ENCODE data around the gene COL6A1.
"Not testable (repeated sequence)": the region's sequence is repeated elsewhere in the genome, so short reads cannot be mapped to it uniquely, and the experiment has no call there.

Gene COL6A1

DNA sequence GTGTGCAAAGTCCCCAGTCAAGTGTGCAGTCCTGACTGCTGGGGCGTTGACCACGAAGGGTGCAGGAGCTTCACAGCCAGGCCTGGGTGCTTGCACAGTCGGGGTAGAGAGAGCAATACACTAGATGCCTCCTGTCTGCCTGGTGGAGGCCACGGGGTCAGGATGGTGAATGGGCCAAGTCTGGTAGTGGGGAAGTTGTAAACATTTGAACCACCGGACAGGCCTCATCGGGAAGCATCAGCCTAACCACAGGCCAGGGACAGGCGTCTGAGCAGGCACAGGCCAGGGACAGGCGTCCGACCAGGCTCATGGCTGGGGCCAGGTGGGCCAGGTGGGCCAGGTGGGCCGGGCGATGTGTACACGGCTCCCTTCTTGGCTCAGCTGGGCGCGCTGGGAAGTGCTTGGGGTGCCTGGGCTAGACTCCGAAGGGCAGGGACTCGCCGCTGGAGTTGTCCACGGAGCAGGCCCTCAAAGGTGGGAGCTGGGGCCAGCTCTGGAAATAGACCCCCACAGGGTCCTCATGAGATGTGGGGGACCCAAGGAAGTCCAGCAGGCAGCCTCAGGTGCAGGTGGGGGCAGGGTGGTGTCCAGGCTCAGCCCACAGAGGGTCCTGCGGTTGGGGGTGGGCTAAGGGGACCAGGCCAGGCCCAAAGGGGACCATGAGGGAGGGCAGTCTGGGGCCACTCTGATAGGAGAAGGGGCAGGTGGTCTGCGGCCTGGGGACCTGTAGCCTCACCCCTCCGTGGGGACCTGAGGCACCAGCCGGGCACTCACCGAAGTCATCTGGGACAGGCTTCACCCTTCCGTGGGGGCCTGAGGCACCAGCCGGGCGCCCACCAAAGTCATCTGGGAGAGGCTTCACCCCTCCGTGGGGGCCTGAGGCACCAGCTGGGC is 15.0 kb downstream of the COL6A1 start:
- no peak for DNase-seq

DNA sequence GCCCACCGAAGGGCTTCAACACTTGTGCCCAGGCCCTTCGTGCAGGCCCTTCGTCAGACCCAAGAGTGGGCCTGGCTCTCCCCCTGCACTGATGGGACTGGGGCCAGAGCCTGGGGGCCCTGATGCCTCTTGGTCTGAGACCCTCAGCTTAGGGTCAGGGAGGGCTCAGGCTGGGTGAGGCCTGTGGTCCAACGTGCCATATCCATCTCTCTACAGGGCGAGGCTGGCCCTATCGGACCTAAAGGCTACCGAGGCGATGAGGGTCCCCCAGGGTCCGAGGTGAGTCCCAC is 15.6 kb downstream of the COL6A1 start:
- DNase-seq: no peak

DNA sequence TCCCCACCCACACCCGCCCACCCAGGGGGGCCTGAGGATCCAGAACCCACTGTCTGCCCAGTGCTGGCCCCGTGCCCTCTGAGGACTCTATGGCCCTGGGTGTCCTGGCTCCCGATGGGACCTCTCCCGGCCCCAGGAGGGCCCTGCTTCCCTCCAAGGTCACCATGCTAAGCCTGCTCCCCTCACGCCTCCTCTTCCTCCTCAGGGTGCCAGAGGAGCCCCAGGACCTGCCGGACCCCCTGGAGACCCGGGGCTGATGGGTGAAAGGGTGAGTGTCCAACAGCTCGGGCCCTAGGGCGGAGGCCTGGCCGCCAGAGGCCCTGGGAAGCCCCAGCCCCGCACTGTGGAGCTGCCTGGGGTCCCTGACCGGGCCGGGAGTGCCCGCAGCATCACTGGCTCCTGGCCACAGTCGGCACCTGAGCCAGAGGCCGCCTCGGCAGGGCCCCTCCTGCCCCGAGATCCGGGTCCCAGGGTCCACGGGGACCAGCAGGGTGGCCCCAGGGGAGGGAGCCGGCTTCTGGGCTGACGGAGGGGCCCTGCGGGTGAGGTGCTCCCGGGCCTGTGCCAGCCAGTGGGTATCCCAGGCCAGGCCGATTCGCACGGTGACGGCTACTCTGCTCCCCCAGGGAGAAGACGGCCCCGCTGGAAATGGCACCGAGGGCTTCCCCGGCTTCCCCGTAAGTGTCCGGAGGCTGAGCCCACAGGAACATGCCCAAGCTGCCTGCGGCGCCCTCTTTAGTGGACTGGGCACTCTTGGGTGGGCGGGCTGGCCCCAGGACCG is 16.1 kb downstream of the COL6A1 start:
- no peak for DNase-seq

DNA sequence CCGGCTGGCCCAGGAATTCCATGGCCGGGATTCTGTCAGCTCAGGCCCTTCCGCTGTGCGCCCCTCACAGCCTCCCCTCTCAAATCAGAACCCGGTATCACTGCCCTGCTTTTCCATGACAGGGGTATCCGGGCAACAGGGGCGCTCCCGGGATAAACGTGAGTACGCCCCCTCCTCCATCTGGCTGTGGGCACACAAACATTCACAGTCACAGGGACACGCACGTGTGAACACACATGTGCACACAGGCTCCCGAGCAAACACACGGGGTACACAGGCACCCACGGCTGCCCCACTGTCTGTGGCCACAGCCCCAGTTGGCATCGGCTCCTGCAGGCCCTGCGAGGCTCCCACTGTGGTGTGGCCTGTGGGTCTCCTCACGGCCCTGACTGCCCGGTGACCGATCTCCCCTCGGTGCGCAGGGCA is 16.7 kb downstream of the COL6A1 start:
- DNase-seq: no peak

DNA sequence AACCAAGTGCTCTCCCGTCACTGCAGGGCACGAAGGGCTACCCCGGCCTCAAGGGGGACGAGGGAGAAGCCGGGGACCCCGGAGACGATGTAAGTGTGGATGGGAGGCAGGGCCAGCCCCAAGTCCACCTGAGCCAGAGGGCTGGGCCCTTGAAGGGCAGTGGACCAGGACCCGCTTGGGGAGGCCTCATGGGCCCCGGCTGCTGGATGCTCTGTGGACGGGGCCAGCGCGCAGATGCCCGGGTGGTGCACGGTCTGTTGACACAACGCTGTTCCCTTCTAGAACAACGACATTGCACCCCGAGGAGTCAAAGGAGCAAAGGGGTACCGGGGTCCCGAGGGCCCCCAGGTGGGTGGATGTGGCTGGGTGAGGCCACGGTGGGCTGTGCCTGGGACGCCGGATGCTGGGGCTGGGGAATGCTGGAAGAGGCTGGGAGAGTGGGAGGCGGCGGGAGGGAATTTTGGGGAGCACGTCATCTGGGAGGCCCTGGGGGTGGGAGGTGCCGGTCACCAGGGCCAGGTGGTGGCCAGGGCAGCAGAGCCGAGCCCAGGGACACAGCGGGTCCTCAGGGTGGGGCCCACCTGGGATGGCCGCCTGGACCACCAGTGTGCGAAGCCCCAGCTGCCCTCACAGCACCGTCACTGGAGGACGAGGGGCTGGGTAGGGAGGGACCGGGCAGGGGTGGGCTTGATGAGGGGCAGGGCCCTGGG is 17.5 kb downstream of the COL6A1 start:
- no peak for DNase-seq

DNA sequence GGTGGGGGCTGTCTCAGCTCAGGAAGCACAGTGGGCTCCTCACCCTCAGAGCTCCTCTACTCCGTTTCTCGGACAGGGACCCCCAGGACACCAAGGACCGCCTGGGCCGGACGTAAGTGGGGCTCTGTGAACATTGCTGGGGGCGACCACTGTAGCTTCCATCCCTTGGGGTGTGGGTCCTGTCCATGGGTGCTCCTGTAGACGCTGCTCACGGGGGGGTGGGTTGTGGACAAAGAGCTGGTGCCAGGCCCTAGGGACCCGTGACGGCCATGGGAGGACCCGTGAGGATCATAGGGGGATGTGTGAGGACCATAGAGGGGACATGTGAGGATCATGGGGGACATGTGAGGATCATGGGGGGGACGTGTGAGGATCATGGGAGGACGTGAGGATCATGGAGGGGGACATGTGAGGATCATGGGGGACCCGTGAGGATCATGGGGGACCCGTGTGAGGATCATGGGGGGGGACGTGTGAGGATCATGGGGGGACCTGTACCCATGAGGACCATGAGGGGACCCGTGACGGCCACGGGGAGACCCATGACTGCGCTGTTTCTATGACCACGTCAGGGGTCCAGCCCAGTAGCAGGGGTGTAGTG is 18.1 kb downstream of the COL6A1 start:
- no peak for DNase-seq

DNA sequence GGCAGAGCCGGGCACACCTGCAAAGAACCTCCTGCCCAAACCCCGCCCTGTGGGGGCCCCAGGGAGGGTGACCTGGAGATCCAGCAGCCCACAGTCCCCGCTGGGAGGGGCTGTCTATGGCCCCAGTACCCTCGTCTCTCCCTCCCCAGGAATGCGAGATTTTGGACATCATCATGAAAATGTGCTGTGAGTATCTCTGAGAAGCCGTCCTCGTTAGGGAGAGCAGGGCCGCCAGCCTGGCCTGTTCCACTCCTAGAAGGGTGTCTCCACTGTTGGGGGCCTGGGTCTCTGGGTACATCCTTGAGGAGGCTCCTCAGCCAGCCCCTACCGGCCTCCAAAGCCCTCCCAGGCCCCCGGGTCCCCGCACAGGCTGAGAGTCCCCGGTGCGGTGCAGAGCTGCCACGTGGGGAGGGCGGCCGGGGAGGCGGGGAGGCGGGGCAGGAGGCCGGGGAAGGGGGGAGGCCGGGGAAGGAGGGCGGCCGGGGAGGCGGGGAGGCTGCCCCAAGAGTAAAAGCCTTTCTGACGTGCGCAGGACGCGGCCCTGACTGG is 18.7 kb downstream of the COL6A1 start:
- DNase-seq: no peak

DNA sequence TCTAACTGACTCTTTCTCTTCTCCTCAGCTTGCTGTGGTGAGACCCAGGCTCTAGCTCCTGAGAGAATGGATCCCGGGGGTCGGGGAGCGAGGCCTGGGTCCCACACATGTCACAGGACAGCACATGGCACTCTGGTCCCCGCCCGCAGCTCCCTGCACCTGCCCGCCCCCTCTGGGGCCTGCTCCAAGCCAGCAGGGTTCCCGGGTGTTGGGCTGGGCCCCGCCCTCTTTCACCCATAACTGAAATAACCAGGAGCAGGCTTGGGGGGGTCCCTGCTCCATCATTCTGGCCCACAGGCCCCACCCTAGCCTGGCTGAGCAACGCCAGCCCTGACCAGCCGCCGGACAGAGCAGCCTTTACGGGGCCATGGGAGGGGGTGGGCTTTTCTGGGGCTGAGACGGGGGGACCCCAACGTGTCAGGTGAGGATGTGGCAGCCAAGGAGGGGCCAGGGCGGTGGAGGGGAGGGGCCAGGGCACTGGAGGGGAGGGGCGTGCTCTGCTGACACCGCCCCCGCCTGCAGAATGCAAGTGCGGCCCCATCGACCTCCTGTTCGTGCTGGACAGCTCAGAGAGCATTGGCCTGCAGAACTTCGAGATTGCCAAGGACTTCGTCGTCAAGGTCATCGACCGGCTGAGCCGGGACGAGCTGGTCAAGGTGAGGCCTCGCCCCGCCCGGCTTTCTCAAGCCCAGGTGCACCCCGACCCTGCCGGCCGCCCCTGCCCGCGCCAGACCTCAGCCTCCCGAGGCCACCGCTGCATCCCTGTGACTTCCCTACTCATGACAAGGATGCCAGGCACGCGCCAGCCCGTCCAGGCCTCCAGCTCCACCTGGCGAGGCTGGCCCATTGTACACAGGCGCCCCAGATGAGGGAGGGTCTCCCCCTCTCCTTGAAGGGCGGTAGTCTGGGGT is 19.4 kb downstream of the COL6A1 start:
- DNase-seq: no peak

DNA sequence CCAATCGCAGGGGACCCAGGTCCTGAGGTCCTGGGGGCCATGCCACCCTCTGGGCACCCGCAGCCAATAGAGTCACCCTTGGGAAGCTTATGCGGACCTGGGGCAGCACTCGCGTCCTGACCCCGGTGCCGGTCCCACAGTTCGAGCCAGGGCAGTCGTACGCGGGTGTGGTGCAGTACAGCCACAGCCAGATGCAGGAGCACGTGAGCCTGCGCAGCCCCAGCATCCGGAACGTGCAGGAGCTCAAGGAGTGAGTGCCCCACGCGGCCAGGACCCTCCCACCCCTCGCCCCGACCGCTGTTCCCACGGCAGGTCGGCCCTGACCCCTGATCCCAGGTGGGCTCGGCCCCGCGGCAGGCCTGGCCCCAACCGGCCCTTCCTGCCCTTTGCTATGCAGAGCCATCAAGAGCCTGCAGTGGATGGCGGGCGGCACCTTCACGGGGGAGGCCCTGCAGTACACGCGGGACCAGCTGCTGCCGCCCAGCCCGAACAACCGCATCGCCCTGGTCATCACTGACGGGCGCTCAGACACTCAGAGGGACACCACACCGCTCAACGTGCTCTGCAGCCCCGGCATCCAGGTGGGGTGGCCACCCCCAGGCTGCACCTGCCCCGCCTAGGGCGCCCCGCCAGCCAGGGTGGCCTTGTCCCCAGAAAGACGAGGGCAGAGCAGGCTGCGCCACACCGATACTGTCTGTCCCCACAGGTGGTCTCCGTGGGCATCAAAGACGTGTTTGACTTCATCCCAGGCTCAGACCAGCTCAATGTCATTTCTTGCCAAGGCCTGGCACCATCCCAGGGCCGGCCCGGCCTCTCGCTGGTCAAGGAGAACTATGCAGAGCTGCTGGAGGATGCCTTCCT is 20.5 kb downstream of the COL6A1 start:
- DNase-seq: no peak

DNA sequence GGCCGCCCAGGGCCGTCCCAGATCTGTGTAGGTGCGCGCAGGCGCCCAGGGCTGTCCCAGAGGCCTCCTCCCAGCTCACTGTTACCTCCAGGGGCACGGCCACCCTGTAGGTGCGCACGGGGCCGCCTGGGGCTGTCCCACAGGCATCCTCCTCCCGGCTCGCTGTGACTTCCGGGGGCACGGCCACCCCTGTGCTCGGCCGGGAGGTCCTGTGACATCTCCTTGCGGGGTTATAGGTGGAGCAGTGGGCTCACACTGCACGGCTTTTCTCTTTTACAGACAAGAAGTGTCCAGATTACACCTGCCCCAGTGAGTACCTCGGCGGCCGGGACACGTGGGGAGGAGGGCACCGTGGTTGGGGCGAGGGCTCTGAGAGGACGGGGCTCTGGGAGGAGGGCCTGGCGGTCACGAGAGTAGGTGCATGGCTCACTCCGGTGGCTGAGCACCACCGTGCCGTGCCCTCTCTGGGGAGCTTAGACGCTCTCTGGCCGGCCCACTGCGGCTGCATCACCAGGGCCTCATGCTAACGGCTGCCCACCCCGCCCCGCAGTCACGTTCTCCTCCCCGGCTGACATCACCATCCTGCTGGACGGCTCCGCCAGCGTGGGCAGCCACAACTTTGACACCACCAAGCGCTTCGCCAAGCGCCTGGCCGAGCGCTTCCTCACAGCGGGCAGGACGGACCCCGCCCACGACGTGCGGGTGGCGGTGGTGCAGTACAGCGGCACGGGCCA is 21.4 kb downstream of the COL6A1 start:
- DNase-seq: no peak

DNA sequence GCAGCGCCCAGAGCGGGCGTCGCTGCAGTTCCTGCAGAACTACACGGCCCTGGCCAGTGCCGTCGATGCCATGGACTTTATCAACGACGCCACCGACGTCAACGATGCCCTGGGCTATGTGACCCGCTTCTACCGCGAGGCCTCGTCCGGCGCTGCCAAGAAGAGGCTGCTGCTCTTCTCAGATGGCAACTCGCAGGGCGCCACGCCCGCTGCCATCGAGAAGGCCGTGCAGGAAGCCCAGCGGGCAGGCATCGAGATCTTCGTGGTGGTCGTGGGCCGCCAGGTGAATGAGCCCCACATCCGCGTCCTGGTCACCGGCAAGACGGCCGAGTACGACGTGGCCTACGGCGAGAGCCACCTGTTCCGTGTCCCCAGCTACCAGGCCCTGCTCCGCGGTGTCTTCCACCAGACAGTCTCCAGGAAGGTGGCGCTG is 22.0 kb downstream of the COL6A1 start:
- no peak for DNase-seq

DNA sequence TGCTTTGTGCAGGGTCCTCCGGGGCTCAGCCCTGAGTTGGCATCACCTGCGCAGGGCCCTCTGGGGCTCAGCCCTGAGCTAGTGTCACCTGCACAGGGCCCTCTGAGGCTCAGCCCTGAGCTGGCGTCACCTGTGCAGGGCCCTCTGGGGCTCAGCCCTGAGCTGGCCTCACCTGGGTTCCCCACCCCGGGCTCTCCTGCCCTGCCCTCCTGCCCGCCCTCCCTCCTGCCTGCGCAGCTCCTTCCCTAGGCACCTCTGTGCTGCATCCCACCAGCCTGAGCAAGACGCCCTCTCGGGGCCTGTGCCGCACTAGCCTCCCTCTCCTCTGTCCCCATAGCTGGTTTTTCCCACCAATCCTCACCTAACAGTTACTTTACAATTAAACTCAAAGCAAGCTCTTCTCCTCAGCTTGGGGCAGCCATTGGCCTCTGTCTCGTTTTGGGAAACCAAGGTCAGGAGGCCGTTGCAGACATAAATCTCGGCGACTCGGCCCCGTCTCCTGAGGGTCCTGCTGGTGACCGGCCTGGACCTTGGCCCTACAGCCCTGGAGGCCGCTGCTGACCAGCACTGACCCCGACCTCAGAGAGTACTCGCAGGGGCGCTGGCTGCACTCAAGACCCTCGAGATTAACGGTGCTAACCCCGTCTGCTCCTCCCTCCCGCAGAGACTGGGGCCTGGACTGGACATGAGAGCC is 22.7 kb downstream of the COL6A1 start:
- no peak for DNase-seq

DNA sequence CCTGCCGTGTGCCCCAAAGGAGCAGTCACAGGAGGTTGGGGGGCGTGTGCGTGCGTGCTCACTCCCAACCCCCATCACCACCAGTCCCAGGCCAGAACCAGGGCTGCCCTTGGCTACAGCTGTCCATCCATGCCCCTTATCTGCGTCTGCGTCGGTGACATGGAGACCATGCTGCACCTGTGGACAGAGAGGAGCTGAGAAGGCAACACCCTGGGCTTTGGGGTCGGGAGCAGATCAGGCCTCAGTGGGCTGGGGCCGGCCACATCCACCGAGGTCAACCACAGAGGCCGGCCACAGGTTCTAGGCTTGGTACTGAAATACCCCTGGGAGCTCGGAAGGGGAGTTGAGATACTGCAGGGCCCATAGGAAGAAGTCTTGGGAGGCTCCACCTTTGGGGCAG is 23.5 kb downstream of the COL6A1 start:
- DNase-seq: no peak

DNA sequence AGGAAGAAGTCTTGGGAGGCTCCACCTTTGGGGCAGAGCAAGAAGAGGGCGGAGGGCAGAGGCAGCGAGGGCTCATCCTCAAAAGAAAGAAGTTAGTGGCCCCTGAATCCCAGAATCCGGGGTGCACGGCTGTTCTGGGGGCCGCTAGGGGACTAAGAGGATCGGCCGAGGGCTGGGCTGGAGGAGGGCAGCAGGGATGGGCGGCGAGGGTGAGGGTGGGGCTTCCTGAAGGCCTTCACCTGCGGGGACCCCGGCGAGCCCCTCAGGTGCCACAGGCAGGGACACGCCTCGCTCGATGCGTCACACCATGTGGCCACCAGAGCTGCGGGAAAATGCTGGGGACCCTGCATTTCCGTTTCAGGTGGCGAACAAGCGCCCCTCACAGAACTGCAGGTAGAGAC is 23.9 kb downstream of the COL6A1 start:
- DNase-seq: no peak

DNA sequence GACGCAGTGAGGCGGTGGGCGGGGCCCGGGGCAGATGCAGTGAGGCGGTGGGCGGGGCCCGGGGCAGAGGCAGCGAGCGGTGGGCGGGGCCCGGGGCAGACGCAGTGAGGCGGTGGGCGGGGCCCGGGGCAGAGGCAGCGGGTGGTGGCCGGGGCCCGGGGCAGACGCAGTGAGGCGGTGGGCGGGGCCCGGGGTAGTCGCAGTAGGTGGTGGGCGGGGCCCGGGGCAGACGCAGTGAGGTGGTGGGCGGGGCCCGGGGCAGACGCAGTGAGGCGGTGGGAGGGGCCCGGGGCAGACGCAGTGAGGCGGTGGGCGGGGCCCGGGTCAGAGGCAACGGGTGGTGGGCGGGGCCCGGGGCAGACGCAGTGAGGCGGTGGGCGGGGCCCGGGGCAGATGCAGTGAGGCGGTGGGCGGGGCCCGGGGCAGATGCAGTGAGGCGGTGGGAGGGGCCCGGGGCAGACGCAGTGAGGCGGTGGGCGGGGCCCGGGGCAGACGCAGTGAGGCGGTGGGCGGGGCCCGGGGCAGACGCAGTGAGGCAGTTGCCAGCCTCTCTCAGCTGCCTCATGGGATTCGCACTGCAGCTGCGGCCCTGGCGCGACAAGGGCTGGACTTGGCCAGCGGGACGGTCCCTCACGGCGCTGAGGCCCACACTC is 24.4 kb downstream of the COL6A1 start:
- DNase-seq: not testable (repeated sequence)

DNA sequence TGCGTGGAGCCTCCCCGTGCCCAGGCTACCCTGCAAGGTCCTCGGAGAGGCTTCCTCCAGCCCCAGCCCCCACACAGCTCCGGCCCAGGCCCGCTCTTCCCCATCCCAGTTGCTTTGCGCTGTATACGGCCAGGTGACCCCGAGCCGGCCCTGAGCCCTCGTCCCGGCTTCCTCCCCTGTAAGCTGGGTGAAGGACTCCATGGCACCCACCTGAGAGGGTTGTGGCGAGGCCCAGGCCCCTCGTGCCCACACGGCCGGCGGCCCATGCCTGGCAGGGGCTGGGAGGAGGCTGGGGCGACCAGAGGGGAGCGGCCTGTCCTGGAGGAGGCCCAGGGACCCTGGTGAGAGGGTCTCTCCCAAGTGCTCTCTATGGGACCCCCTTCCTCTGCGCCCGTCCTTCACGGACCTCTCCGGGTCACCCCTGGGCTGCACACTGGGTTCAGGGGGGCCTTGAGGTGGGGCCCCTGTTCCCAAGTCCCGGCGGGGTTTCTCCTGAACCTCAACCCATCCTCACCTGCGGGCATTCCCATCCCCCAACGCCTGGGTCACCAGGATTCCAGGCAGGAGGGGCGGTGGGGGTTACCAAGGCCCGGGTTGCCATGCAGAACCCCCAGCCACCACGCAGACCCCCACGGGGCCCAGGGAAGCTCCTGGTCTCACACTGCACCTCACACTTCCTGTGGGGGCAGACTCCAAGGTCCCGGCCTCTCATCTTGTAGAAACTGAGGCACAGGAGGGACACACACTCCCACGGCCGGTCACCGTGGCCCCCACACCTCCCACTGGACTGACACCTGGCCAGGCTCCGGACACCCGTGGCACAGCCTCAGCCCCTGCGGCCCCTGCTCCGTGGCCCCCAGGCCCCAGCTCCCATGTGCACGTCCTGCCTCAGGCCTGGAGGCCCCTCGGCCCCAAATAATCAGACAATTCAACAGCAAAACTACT is 25.2 kb downstream of the COL6A1 start:
- DNase-seq: no peak

DNA sequence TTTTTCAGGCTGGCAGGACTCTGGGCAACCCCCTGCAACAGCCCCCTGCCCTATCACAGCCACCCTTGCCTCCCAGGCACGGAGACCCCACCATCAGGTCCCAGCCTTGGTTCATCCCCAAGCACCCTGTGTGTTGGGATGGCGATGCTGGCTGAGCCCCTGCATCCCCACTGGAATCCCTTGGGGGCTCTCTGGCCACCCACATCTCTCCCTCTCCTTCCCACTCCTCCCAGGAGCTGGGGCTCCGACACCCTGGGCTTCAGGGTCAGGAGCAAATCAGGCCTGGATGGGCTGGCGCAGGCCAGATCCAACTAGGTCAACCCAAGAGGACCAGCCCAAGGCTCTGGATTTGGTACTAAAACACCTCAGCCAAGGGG is 25.9 kb downstream of the COL6A1 start:
- DNase-seq: no peak

Measured in SHP77 (cell line).